OCI-LY3 (cell line): ENCODE measurements around the gene PCP4L1.
"Not testable (repeated sequence)": the region's sequence is repeated elsewhere in the genome, so short reads cannot be mapped to it uniquely, and the experiment has no call there.

Experiments
- H2AFZ ChIP-seq: fragments of 200-600, 300-600 bp; shearing (Covaris generic); 2 replicates; pipeline ENCODE4 v1.6.0; 2014; ENCODE audit warnings: antibody characterized with exemption, low read depth, low read length
- H3K27ac ChIP-seq: fragments of 200-600, 300-600 bp; sonication (generic); 2 replicates; pipeline ENCODE4 v1.5.1; 2014; ENCODE audit warnings: mild to moderate bottlenecking, low read length, moderate library complexity, mixed read lengths
- H3K27me3 ChIP-seq: fragments of 200-600, 300-600 bp; sonication (generic); 2 replicates; pipeline ENCODE4 v1.6.1; 2014; ENCODE audit warnings: low read depth, low read length, mixed read lengths
- H3K36me3 ChIP-seq: fragments of 200-600, 300-600 bp; sonication (generic); replicated peaks from 2 replicates; pipeline ENCODE3; 2014; ENCODE audit warnings: low read depth, low read length, mixed read lengths
- H3K4me1 ChIP-seq: fragments of 300-600, 200-600 bp; sonication (generic); 2 replicates; pipeline ENCODE4 v1.6.1; 2014; ENCODE audit warnings: low read length, mixed read lengths
- H3K4me2 ChIP-seq: fragments of 200-600, 300-600 bp; sonication (generic); 2 replicates; pipeline ENCODE4 v1.6.1; 2014; ENCODE audit warnings: low read length, mixed read lengths
- H3K4me3 ChIP-seq: fragments of 300-600, 200-600 bp; sonication (generic); 2 replicates; pipeline ENCODE4 v1.5.1; 2014; ENCODE audit warnings: antibody characterized with exemption, mild to moderate bottlenecking, low read length, moderate library complexity
- H3K79me2 ChIP-seq: fragments of 300-600, 200-600 bp; shearing (Covaris generic); 2 replicates; pipeline ENCODE4 v1.6.1; 2014; ENCODE audit warnings: mild to moderate bottlenecking, low read length, mixed read lengths
- H3K9ac ChIP-seq: fragments of 300-600, 200-600 bp; shearing (Covaris generic); 2 replicates; pipeline ENCODE4 v1.6.0; 2014; ENCODE audit warnings: mild to moderate bottlenecking, low read length, moderate library complexity
- H3K9me3 ChIP-seq: fragments of 200-600, 300-600 bp; shearing (Covaris generic); 2 replicates; pipeline ENCODE4 v1.6.1; 2014; ENCODE audit warnings: low read length, mixed read lengths; ENCODE audit not compliant: insufficient read depth
- H4K20me1 ChIP-seq: fragments of 200-600, 300-600 bp; sonication (generic); 2 replicates; pipeline ENCODE4 v1.6.1; 2016; ENCODE audit warnings: low read length, mixed read lengths; ENCODE audit not compliant: insufficient read depth
- EZH2phosphoT487 ChIP-seq: fragments of 200-600 bp; shearing (Covaris generic); IDR thresholded peaks from 2 replicates; pipeline ENCODE4 v1.6.1; 2018; ENCODE audit warnings: antibody characterized with exemption, mixed run types, low read depth
- TF ChIP-seq, protein P1 (sequence below): fragments of 200-600, 300-600 bp; sonication (generic); IDR thresholded peaks from 2 replicates; pipeline ENCODE4 v1.5.1; 2014; ENCODE audit warnings: antibody characterized with exemption, low read length, low read depth

The PCP4L1 gene

DNA sequence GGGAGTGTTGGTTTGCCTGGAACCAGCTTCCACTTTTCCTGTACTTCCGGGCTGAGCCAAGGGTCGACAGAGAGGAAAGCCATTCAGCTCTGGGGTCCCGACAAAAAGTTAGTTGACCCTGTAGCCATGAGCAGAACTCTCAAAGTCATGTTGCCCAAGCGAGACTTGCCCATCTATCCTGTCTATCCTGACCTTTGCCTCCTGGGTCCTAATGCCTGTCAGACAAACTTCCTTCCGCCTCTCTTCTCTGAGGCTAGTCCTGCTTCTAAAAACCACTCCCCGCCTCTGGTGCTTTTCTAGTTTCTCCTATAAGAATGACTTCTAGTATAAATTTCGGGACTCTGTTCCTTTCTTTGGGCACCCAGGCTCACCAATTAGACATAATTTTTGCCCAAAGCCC, 7.7 kb upstream of the PCP4L1 start:
- no peak overlapping the region for H3K27ac ChIP-seq
- no peaks in the 10 kb centered on the region for H3K4me1 ChIP-seq
- H3K36me3 ChIP-seq: no peaks in the 10 kb centered on the region
- no peaks in the 10 kb centered on the region for H3K79me2 ChIP-seq
- no peaks in the 10 kb centered on the region for H3K9me3 ChIP-seq
- no peak overlapping the region for H2AFZ ChIP-seq
- no peak overlapping the region for H3K4me2 ChIP-seq
- no peak overlapping the region for H3K4me3 ChIP-seq
- TF ChIP-seq, protein P1, sequence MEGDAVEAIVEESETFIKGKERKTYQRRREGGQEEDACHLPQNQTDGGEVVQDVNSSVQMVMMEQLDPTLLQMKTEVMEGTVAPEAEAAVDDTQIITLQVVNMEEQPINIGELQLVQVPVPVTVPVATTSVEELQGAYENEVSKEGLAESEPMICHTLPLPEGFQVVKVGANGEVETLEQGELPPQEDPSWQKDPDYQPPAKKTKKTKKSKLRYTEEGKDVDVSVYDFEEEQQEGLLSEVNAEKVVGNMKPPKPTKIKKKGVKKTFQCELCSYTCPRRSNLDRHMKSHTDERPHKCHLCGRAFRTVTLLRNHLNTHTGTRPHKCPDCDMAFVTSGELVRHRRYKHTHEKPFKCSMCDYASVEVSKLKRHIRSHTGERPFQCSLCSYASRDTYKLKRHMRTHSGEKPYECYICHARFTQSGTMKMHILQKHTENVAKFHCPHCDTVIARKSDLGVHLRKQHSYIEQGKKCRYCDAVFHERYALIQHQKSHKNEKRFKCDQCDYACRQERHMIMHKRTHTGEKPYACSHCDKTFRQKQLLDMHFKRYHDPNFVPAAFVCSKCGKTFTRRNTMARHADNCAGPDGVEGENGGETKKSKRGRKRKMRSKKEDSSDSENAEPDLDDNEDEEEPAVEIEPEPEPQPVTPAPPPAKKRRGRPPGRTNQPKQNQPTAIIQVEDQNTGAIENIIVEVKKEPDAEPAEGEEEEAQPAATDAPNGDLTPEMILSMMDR: no peak
- TF ChIP-seq EZH2phosphoT487: no peak
- no peak overlapping the region for H3K9ac ChIP-seq
- no peaks in the 10 kb centered on the region for H4K20me1 ChIP-seq
- H3K27me3 ChIP-seq: no peaks in the 10 kb centered on the region

- no peaks in the 10 kb centered on the region for H3K9me3 ChIP-seq
- no peaks in the 10 kb centered on the region for H4K20me1 ChIP-seq
- TF ChIP-seq, protein P1: no peak
- TF ChIP-seq EZH2phosphoT487: no peak
- H3K4me1 ChIP-seq: no peaks in the 10 kb centered on the region
- H3K4me2 ChIP-seq: no peak overlapping the region
- H3K9ac ChIP-seq: no peak overlapping the region
- H3K4me3 ChIP-seq: no peak overlapping the region
- H3K36me3 ChIP-seq: no peaks in the 10 kb centered on the region
- H3K27ac ChIP-seq: no peak overlapping the region
- H2AFZ ChIP-seq: no peak overlapping the region
- H3K27me3 ChIP-seq: no peaks in the 10 kb centered on the region
- no peaks in the 10 kb centered on the region for H3K79me2 ChIP-seq
These were observed 7.0 kb upstream of the PCP4L1 start for GRCh38 chr1:161251579-161251978.

GRCh38 chr1:161255302-161255701, 3.2 kb upstream of the PCP4L1 start:
- H3K79me2 ChIP-seq, H3K4me1 ChIP-seq, H3K36me3 ChIP-seq, H3K9me3 ChIP-seq, H3K27ac ChIP-seq, H3K4me2 ChIP-seq, H4K20me1 ChIP-seq, H3K9ac ChIP-seq, H2AFZ ChIP-seq, H3K4me3 ChIP-seq: not testable (repeated sequence)
- H3K27me3 ChIP-seq: peaks cover 11% of the 10 kb centered on the region

GRCh38 chr1:161255955-161256520, 2.5 kb upstream of the PCP4L1 start:
- not testable (repeated sequence) for H3K4me2 ChIP-seq, H4K20me1 ChIP-seq, H3K27ac ChIP-seq, H3K79me2 ChIP-seq, H3K4me3 ChIP-seq, H3K4me1 ChIP-seq, H3K9me3 ChIP-seq, H3K9ac ChIP-seq, H3K36me3 ChIP-seq, H2AFZ ChIP-seq
- peaks cover 19% of the 10 kb centered on the region for H3K27me3 ChIP-seq

DNA sequence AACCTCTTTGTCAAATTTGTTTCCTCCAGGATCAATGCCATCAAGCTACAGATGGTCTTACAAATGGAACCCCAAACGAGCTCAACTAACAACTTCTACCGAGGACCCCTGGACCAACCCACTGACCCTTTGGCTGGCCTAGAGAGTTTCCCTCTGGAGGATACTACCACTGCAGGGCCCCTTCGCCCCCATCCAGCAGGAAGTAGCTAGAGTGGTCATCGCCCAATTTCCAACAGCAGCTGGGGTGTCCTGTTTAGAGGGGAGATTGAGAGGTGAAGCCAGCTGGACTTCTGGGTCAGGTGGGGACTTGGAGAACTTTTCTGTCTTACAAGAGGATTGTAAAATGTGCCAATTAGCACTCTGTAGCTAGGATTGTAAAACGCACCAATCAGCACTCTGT, 1.4 kb upstream of the PCP4L1 start:
- not testable (repeated sequence) for H3K4me3 ChIP-seq, H4K20me1 ChIP-seq, H3K36me3 ChIP-seq, H3K9me3 ChIP-seq, H3K27ac ChIP-seq, H3K4me2 ChIP-seq, H3K9ac ChIP-seq, H2AFZ ChIP-seq, H3K79me2 ChIP-seq
- Histone ChIP-seq H3K4me1 (peaks cover 20% of the 10 kb centered on the region), H3K27me3 (peaks cover 28% of the 10 kb centered on the region)
